Hair follicle dermal papilla cell (primary cell): ENCODE data around the gene CELF3. TPM values are rescaled to one million over a fixed set of nuclear protein-coding genes. Genes with fewer than 3 reads are reported as not detected.

ENCODE experiments used
- small RNA-seq: library from RNA; depleted of rRNA; stranded (forward); fragments of <200 nt; gene quantifications from one replicate; pipeline ENCODE3, GENCODE V24; 2012
- total RNA-seq: library from RNA; depleted of rRNA; stranded (reverse); fragments of >200 nt; gene quantifications from 2 replicates; pipeline ENCODE4 v1.2.3, GENCODE V29; 2012

The CELF3 gene
- total RNA-seq = not detected in 2 replicates

GRCh38 chr1:151716771-151717631 lies at the start of gene CELF3:
TSS of gene CELF3 (minus strand) at chr1:151716803. CDS start at chr1:151716020, 783 bp downstream.

GRCh38 chr1:151762941-151763921 lies 46.6 kb upstream of the CELF3 start, which contains the start of gene MRPL9:
TSS of gene MRPL9 (minus strand) at chr1:151763496. CDS start at chr1:151763479, 17 bp downstream.

GRCh38 chr1:151720974-151721787 lies 4.6 kb upstream of the CELF3 start, which contains the start of gene RIIAD1:
TSS of gene RIIAD1 (plus strand) at chr1:151721522. CDS start at chr1:151721537, 15 bp downstream.

Small RNA genes within 50 kb of the gene (small RNA-seq; reads per million reads assigned to genes)
- not detected for gene RNU6-662P

Other genes with a start within 250 kb of the CELF3 start
- 0.12 TPM in 1 of 2 replicates, not detected in the other for gene CGN, start 205.4 kb downstream of the CELF3 start, total RNA-seq
- gene TUFT1, start 176.5 kb downstream of the CELF3 start, total RNA-seq = 14.8 and 24.7 TPM in 2 replicates
- gene SNX27, start 104.8 kb downstream of the CELF3 start, total RNA-seq = 27.3 and 28.7 TPM in 2 replicates
- not detected in 2 replicates for gene RIIAD1, start 4.7 kb upstream of the CELF3 start, total RNA-seq
- gene MRPL9, start 46.7 kb upstream of the CELF3 start, total RNA-seq = 55.8 and 56.3 TPM in 2 replicates
- gene TDRKH, start 73.7 kb upstream of the CELF3 start, total RNA-seq = 1.9 TPM in 2 replicates
- gene LINGO4, start 88.6 kb upstream of the CELF3 start, total RNA-seq = not detected in 2 replicates
- 0.12 TPM in 1 of 2 replicates, not detected in the other for gene RORC, start 115.0 kb upstream of the CELF3 start, total RNA-seq
- gene C2CD4D, start 123.0 kb upstream of the CELF3 start, total RNA-seq = not detected in 2 replicates
- not detected in 2 replicates for gene THEM5, start 136.9 kb upstream of the CELF3 start, total RNA-seq
- gene THEM4, start 192.7 kb upstream of the CELF3 start, total RNA-seq = 11.4 and 11.7 TPM in 2 replicates